Hematopoietic multipotent progenitor cell treated with erythropoietin and hydrocortisone succinate and interleukin-3 and kit ligand, for 17 days (in vitro differentiated cells): ENCODE measurements around the gene ZNF536.
"Not testable (repeated sequence)": the region's sequence is repeated elsewhere in the genome, so short reads cannot be mapped to it uniquely, and the experiment has no call there.

Source experiments
- DNase-seq: peaks from one replicate; pipeline ENCODE4 v3.0.0-alpha.2; 2015; ENCODE audit warnings: low spot score

Gene ZNF536

DNA sequence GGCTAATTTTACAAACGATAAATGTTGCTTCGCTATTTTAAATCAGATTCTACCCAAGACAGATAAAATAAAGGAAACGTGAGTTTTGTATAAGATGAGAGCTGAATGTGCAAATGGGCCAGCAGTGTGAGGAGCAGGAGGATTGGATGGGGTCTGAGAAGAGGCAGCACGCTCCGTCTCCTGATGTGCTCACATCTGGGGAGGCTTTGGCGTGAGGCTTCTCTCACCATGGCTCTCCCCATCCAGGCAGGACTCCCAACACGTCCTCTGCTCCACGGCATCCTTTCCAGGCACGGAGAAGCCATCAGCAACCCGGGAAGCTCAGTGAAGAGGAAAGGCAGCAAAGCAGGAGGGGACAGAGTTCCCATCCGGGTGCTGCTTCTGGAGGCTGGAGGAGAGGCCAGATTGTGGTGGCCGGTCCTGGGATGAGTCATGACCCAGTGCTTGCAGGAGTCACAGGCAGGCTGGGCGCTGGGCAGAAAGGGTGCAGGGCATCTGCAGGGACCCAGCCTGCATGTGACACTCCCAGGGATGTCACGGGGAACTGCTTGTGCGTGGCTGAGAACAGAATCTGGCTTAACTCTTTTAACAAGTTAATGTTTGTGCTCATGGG is 47.5 kb downstream of the ZNF536 start:
- no peak for DNase-seq

DNA sequence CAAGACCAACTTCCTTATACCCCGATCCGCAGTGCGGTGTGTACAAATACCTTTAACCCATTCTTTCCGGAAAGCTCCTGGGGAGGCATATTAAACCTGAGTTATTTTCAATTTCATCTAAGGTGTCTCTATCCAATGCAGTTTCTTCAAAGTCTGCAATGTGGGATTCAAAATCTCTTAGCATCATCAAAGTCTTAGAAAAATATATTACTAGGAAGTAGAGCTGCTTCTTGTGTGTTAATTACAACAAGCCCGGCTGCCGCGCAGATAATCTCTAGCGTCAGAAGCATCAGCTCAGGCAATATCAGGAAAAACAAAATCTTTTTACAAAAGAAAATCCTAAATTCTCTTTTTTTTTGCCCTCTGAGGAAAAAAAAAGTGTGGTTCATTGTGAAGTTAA is 48.1 kb downstream of the ZNF536 start:
- DNase-seq: no peak

DNA sequence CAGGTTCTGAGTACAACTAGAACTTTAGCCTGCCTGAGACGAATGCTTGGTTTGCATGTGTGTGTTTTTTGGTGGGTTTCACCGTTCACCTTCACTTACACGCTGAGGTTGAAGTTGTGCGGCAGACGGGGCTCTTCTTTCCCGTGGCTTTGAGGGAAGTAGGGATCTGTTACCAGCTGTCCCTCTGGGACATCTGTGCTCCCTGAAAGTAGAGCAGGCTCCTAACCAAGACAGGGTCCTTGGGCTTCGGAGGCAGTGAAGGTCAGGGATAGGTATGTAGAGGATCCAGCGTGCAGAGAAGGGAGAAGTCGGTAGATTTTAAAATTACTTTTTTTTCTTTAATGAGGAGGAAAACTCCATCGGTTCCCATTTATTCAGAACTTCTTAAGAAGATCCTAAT is 48.7 kb downstream of the ZNF536 start:
- no peak for DNase-seq

DNA sequence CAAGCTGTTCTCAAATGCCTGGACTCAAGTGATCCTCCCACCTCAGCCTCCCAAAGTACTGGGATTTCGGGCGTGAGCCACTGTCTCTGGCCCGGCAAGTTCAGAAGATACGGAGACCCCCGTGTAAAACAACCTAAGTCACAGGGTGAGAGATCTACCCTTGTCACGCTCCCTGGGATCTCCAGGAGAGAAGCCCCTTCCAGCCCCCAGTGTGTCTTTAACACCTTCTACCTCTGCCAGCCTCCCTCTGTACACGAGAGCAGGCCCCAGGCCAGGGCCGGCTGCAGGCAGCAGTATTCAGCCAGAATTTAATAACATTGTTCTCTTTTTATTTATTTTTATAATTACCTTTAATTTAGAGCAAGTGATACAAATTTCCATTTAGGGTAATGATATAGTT is 49.4 kb downstream of the ZNF536 start:
- DNase-seq: no peak

DNA sequence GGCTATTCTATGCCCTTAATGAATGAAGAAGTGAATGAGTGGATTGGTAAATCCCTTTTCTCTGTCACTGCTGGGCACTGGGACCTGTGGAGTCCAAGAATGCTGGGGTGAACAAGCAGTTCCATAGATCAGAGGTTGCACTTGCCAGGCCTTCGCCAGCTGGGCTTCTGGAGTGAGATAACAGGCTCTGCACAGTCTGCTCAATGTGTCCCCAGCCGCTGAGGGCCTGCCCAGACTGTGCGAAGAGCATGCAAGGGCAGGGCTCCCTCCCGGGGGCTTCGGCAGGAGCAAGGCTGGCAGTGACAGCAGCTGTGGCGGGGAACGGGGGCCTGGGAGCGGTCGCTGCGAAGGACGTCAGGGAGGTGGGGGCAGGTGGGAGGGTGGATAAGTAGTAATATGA is 51.3 kb downstream of the ZNF536 start:
- DNase-seq: no peak

DNA sequence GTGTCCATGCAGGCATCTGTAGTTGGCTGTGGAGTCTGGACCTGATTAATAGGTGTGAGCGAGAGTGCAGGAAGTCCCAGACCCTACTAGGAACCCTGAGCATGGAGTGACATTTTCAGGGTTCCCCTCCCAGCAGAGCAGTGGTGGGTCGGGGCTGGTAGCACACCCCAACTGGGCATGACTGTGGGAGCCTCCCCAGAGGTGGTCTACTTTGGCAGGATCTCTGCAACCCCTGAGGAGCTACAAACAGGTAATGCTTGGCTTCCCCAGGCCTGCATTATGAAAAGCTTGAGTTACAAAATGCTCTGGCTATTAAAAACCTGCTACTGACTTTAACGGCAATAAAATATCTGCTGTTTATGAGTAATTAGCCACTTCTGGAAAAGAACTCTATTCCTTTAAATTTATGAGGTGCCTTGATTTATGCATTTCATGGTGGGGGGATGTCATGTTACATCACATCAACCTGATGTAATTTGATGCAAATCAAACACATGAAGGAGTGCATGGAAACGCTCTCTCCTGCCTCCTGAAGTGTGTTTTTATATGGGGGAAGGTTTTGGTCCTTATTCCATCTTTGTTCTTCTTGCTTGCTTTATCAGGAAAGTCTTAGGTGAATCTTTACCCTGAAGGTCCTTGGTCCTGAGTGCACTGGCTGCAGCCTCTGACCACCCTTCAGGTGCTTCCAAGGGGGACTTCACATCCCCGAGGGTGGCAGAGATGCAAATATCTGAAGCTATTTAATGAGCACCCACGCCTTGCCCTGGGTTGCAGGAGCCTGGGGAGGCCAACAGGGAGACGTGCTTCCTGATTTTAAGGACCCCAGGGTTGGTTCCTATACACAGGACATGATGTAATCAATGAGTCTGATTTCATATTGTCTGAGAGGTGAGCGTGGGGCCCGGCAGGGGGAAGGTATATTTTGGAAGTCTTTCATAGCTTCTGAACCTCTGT is 54.0 kb downstream of the ZNF536 start:
- no peak for DNase-seq

DNA sequence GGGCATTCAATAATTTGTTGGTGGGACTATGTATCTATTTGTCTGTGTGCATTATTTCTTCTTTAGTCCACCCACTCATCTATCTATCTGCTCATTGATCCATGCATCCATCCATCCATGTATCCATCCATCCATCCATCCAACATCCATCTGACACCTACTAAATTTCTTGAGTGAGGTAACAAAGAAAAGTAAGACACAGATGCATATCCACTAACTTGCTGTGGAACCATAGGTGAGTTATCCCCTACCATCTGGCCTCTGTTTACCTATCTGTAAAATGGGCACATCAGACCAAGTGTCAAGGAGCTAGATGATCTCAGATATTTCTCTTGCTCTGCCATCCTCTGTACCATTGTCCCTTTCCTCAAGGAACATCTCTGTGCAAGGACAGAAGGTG is 54.7 kb downstream of the ZNF536 start:
- no peak for DNase-seq

DNA sequence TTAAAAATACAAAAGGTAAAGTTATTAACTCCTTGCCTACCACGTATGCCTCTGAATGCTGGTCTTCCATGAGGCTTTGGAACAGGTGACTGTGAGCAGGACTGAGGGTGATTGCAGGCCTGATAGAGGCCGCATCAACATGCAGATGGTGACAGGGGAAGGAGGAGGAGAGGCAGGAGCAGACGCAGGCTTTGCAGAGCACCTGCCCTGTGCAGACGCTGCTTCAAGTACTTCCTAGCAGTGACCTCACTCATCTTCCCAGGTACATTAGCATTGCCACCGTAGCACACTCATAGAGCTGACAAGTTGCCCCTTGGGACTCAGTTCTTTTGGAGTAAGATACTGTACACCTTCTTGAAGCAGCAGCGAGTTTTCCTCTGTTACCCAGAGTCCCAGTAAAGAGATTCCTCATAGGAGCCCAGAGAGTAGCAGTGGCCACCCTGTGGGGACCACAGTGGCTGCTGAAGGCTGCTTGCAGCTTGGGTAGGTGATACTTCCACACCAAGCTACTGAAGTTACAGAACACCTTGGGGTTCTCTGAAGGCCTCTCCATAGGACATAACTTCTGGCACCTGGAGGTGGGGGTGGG is 56.0 kb downstream of the ZNF536 start:
- DNase-seq: no peak

DNA sequence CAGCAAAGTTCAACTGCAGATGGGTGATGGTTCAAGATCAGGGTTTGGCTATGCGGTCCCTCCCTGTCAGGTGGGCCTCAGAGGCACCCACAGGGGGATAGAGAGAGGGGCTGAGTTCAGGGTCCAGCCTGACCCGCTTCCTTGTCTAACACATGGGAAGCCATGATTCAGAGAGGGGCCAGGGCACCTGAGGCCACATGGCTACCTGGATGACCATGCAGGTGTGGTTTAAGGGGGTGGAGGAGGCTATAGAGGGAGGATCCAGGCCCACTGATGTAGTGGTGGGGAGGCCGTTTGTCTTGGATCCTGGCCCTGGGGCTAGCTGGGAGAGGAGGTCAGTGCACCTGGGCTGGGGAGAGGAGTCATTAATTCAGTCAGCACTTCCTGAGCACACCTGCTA is 56.7 kb downstream of the ZNF536 start:
- DNase-seq: no peak

DNA sequence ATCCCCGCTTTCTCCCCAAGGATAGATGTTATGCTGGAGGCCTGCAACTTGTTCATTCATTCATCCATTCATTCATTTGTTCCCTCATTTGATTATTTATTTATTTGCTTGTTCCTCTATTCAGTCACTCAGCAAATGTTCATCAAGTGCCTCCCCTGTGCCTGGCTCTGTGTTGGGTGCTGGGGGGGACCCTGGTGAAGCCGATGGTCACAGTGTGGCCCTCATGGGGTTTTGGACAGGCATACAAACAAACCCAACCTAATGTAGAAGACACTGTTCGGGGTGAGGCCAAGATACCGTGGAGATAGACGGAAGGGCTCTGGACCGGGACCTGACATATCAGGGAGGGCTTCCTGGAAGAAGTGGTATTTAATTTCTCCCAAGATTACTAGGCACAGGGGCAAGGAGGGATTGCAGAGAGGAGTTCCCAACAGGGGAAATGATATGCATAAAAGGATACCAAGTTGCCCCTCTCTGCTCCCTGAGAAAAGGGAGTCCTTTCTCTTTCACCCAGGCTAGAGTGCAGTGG is 58.1 kb downstream of the ZNF536 start:
- DNase-seq: no peak

DNA sequence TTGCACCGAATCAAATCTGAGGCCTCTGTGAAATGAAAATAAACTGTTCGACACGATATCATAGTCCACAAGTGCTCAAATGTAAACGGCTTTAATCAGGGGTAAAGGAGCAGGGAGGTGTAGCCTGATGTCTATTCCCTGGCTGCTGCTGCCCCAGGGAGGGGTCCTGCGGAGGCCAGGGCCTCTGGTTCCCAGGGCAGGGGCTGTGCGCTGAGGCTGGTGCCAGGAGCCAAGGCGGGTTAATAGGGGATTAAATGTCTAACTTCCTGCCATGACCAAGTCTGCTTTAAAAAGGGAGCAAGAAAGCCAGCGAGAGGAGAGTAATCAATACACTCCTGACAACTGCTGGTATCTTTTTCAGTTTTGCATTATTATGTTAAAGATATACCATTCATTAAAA is 59.4 kb downstream of the ZNF536 start:
- DNase-seq: no peak

DNA sequence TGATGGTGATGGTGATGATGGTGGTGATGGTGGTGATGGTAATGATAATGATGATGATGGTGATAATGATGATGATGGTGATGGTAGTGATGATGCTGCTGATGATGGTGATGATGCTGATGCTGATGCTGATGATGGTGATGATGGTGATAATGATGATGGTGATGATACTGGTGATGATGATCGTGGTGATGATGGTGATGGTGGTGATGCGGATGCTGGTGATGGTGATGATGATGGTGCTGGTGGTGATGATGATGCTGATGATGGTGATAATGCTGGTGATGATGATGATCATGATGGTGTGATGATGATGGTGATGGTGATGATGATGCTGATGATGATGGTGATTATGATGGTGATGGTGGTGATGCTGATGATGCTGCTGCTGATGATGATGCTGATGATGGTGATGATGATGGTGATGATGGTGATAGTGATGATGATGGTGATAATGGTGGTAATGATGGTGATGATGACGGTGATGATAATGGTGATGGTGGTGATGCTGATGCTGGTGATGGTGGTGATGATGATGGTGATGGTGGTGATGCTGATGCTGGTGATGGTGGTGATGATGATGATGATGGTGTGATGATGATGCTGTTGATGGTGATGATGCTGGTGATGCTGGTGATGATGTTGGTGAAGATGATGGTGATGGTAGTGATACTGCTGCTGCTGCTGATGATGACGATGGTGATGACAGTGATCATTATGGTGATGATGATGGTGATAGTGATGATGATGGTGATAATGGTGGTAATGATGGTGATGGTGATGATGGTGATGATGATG is 62.8 kb downstream of the ZNF536 start:
- no peak for DNase-seq

DNA sequence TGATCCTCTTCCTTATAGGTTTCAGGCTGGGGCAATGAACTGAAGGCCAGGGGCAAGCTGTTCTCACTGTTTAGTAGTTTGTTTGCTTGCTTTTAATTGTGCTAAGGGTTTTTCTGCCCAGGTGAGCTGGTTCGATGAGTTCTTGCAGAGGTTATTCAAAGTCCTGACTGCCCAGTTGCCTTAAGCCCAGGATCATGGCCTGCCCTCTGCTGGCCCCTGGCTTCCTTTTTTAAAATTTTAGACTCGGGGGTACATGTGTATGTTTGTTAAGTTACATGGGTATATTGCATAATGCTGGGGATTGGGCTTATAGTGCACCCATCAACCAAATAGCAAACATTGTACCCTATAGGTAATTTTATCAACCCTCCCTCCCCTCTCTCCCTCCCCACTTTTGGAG is 65.7 kb downstream of the ZNF536 start:
- no peak for DNase-seq

DNA sequence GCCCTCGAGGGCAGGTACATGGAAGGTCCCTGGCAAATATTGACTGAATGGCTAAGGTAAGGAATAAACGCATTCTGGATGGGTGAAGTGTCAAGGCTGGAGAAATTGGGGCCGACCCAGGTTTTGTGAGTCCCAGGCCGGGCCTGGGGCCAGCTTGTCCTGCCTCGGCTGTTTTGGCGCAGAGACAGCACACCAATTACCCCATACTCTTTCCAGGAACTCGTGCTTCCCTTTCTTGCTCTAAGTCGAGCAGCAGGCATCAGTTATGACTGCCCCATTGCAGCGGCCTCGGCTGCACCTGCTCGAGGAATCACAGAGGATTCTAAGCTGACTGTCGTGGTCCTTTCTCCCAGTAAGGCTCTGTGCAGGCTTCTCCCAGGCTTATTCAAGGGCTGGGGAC is 67.1 kb downstream of the ZNF536 start:
- DNase-seq: no peak

DNA sequence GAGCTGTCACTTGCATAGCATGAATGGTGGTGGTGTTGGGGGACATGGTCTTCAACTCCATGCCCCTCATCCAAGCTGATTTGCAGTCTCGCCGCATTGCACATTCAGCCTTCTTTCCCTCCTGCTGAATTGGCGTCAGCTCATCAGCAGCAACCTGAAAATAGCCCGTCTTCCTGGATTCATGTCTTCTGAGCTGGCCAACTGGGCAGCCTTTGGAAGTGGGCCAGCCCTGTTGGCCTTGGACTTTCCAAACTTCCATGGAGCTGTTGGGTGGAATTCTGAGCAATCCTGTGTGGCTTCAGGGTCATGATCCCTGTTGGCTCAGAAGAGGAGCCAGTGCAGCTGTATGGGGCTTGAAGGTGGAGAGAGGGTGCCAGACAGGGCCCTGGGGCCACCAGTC is 68.8 kb downstream of the ZNF536 start:
- no peak for DNase-seq

DNA sequence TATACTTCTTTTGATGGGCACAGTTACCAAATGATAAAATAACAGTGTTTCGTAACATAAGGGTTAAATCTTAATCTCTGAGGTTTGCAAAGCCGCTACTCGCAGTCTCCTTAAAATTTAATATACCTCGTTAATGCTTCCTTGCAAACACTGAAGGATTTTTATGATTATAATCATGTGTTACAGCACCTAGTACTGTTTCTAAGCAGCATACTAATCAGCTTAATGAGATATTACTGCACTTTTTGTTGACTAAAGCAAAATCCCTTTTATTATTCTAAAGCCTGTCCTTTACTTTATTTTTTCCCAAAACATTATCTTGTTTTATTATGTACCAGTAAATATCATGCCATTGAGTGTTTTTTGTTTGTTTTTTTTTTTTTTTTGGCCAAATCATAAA is 70.5 kb downstream of the ZNF536 start:
- DNase-seq: no peak

DNA sequence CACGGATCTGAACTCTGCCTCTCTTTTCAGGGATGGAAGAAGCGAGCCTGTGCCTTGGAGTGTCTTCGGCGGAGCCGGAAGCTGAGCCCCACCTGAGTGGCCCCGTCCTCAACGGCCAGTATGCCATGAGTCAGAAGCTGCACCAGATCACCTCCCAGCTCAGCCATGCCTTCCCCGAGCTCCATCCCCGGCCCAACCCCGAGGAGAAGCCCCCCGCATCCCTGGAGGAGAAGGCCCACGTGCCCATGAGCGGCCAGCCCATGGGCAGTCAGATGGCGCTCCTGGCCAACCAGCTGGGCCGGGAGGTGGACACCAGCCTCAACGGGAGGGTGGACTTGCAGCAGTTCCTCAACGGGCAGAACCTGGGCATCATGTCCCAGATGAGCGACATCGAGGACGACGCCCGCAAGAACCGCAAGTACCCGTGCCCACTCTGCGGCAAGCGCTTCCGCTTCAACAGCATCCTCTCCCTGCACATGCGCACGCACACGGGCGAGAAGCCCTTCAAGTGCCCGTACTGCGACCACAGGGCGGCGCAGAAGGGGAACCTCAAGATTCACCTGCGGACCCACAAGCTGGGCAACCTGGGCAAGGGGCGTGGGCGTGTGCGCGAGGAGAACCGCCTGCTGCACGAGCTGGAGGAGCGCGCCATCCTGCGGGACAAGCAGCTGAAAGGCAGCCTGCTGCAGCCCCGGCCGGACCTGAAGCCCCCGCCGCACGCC is 71.5 kb downstream of the ZNF536 start:
- no peak for DNase-seq

DNA sequence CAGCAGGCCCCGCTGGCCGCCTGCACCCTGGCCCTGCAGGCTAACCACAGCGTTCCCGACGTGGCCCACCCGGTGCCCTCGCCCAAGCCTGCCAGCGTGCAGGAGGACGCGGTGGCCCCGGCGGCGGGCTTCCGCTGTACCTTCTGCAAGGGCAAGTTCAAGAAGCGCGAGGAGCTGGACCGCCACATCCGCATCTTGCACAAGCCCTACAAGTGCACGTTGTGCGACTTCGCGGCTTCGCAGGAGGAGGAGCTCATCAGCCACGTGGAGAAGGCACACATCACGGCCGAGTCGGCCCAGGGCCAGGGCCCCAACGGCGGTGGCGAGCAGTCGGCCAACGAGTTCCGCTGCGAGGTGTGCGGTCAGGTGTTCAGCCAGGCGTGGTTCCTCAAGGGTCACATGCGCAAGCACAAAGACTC is 72.1 kb downstream of the ZNF536 start:
- no peak for DNase-seq

DNA sequence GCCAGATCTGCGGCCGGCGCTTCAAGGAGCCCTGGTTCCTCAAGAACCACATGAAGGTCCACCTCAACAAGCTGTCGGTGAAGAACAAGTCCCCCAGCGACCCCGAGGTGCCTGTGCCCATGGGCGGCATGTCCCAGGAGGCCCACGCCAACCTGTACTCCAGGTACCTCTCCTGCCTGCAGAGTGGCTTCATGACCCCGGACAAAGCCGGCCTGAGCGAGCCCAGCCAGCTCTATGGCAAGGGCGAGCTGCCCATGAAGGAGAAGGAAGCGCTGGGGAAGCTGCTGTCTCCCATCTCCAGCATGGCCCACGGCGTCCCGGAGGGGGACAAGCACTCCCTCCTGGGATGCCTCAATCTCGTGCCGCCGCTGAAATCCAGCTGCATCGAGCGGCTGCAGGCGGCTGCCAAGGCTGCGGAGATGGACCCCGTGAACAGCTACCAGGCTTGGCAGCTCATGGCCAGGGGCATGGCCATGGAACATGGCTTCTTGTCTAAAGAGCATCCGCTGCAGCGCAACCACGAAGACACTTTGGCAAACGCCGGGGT is 72.6 kb downstream of the ZNF536 start:
- DNase-seq: no peak

DNA sequence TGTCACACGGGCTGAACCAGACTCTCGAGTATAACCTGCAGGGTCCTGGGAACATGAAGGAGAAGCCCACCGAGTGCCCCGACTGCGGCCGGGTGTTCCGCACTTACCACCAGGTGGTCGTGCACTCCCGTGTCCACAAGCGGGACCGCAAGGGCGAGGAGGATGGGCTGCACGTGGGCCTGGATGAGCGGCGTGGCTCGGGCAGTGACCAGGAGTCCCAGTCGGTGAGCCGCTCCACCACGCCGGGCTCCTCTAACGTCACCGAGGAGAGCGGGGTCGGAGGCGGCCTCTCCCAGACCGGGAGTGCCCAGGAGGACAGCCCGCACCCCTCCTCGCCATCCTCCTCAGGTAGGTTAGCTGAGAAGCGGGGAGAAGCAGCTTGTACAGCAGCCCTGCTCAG is 73.2 kb downstream of the ZNF536 start:
- DNase-seq: no peak

DNA sequence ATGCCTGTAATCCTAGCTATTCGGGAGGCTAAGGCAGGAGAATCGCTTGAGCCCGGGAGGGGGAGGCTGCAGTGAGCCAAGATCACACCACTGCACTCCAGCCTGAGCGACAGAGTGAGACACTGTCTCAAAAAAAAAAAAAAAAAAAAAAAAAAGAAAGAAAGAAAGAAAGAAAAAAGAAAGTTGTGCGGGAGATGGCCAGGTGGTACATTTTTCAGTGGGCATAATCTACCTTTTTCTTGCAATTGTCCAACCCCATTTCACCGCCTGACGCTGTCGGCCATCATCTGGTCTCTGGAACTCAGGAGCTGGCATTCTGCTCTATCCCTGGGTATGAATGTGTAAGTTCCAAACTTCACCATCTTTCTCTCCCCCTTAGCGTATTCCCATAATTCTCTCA is 73.9 kb downstream of the ZNF536 start:
- not testable (repeated sequence) for DNase-seq
